ENCODE results near the gene ATP5F1D.
"Not testable (repeated sequence)": the region's sequence is repeated elsewhere in the genome, so short reads cannot be mapped to it uniquely, and the experiment has no call there.

Gene ATP5F1D
- long read RNA-seq, donor 1, transcript ATP5F1D-202 (5 exons, 704 nt), result major isoform, 101 of 148 reads
- long read RNA-seq, donor 1, transcript ATP5F1D-201 (4 exons, 997 nt), result minor isoform, 33 of 148 reads
- long read RNA-seq, donor 1, transcript ATP5F1D-205 (4 exons, 1,144 nt), result minor isoform, 6 of 148 reads
- long read RNA-seq, donor 1, partial matches to known transcripts, result 5 of 148 reads
- long read RNA-seq, donor 1, other reads (novel, unspliced or antisense), result 0 of 148 reads
- long read RNA-seq, donor 2, transcript ATP5F1D-202 (5 exons, 704 nt), result major isoform, 86 of 129 reads
- long read RNA-seq, donor 2, transcript ATP5F1D-201 (4 exons, 997 nt), result minor isoform, 36 of 129 reads
- long read RNA-seq, donor 2, partial matches to known transcripts, result 0 of 129 reads
- long read RNA-seq, donor 2, other reads (novel, unspliced or antisense), result 0 of 129 reads
- long read RNA-seq, donor 3, transcript ATP5F1D-201 (4 exons, 997 nt), result minor isoform, 23 of 83 reads
- long read RNA-seq, donor 3, transcript ATP5F1D-202 (5 exons, 704 nt), result major isoform, 56 of 83 reads
- long read RNA-seq, donor 3, partial matches to known transcripts, result 0 of 83 reads
- long read RNA-seq, donor 3, other reads (novel, unspliced or antisense), result 0 of 83 reads
- long read RNA-seq, donor 4, transcript ATP5F1D-202 (5 exons, 704 nt), result major isoform, 83 of 135 reads
- long read RNA-seq, donor 4, transcript ATP5F1D-201 (4 exons, 997 nt), result minor isoform, 45 of 135 reads
- long read RNA-seq, donor 4, partial matches to known transcripts, result 0 of 135 reads
- long read RNA-seq, donor 4, other reads (novel, unspliced or antisense), result 0 of 135 reads
- long read RNA-seq, donor 5, transcript ATP5F1D-205 (4 exons, 1,144 nt), result minor isoform, 5 of 198 reads
- long read RNA-seq, donor 5, transcript ATP5F1D-202 (5 exons, 704 nt), result major isoform, 131 of 198 reads
- long read RNA-seq, donor 5, transcript ATP5F1D-201 (4 exons, 997 nt), result minor isoform, 46 of 198 reads
- long read RNA-seq, donor 5, transcript ATP5F1D-209 (3 exons, 343 nt), result minor isoform, 6 of 198 reads
- long read RNA-seq, donor 5, partial matches to known transcripts, result 0 of 198 reads
- long read RNA-seq, donor 5, other reads (novel, unspliced or antisense), result 6 of 198 reads
- long read RNA-seq, donor 6, transcript ATP5F1D-209 (3 exons, 343 nt), result minor isoform, 5 of 209 reads
- long read RNA-seq, donor 6, transcript ATP5F1D-202 (5 exons, 704 nt), result major isoform, 121 of 209 reads
- long read RNA-seq, donor 6, transcript ATP5F1D-201 (4 exons, 997 nt), result minor isoform, 47 of 209 reads
- long read RNA-seq, donor 6, partial matches to known transcripts, result 27 of 209 reads
- long read RNA-seq, donor 6, other reads (novel, unspliced or antisense), result 0 of 209 reads
- long read RNA-seq, donor 7, result 0 reads
- long read RNA-seq, donor 8, transcript ATP5F1D-202 (5 exons, 704 nt), result major isoform, 111 of 164 reads
- long read RNA-seq, donor 8, transcript ATP5F1D-201 (4 exons, 997 nt), result minor isoform, 42 of 164 reads
- long read RNA-seq, donor 8, partial matches to known transcripts, result 0 of 164 reads
- long read RNA-seq, donor 8, other reads (novel, unspliced or antisense), result 0 of 164 reads

DNA sequence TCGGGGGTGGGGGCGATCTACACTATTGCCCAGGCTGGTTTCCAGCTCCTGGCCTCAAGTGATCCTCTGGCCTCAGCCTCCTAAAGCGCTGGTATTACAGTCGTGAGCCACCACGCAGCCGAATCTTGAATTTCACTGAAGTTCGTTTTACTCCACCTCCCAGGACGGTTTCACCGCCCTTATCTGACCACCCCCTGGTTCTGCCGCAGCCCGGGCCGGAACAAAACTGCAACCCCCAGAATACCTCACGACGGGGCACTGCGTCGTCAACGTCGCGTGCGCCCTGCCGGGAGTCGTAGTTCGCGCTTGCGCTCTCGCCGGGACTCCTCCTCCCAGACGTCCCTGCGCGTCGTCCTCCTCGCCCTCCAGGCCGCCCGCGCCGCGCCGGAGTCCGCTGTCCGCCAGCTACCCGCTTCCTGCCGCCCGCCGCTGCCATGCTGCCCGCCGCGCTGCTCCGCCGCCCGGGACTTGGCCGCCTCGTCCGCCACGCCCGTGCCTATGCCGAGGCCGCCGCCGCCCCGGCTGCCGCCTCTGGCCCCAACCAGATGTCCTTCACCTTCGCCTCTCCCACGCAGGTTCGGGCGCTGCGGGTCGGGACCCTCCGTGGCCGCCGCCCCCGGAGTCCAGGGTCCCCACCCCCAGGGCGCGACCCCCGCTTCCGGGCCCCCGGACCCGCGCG lies at the start of gene ATP5F1D:
ATP5F1D (plus strand) TSS at position 335 of the 679 bp plus-strand sequence; CDS start at position 435, 100 bp downstream.
- DNase-seq, result peak; percentile 74

DNA sequence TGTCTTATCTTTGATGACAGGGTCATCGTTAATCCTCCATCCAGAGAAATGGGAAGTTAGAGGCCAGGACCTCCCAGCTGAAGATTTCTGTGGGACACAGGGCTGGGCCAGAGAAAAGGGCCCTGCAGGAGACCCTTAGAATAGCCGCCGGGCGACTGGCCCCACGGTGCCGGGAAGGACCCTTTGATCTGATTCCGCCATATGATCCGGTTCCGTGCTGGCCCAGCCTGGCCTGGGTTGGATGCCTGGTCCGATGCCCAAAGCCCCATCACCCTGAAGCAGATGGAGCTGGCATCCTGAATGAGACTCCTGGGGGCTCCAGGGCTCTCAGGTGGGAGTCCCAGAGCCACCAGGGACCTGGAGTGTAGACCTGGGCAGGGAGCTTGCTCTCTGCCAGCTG lies 42.0 kb upstream of the ATP5F1D start:
- DNase-seq, result no peak

DNA sequence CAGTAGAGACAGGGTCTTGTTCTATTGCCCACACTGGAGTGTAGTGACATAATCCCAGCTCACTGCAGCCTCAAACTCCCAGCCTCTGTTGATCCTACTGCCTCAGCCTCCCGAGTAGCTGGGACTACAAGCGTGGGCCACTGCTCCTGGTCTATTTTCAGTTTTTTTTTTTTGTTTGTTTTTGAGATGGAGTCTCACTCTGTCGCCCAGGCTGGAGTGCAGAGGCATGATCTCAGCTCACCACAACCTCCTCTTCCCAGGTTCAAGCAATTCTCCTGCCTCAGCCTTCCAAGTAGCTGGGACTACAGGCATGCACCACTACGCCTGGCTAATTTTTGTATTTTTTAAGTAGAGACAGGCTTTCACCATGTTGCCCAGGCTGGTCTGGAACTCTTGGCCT lies 40.9 kb upstream of the ATP5F1D start:
- not testable (repeated sequence) for DNase-seq

DNA sequence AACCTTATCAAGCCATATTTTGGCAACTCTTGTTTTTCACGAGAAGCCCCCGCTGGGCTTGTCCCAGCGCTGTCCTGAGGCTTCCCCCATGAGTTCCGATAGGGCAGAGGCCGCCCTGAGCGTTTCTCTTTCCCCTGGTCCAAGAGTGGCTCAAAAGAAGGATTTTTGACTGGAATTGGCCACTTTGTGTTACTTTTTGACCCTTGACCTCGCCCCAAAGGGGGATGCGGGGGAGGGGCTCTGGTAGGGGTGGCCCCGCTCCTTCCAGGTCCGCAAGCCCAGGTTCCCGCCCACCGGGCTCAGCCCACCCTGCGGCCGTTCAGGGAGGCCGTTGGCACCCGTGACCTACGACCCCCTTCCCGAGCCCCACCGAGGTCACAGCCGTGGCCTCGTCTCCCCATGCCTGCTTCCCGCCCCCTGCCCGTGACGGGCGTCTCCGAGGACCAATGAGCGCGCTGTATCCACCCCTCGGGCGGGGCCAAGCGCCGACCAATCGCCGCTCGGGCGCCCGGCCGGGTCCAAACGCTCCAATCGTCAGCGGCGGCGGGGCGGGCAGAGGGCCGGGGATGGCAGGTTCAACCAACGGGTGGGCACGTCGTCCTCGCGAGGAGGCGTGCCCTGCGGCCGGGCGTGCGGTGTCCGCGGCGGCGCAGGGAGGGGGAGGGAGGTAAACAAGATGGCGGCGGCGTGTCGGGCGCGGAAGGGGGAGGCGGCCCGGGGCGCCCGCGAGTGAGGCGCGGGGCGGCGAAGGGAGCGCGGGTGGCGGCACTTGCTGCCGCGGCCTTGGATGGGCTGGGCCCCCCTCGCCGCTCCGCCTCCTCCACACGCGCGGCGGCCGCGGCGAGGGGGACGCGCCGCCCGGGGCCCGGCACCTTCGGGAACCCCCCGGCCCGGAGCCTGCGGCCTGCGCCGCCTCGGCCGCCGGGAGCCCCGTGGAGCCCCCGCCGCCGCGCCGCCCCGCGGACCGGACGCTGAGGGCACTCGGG lies 36.1 kb upstream of the ATP5F1D start, which contains the start of gene STK11:
STK11 (plus strand) TSS at position 665 of the 986 bp plus-strand sequence. CDS start 1,136 bp downstream, outside the sequence.
- peak; percentile 89 for DNase-seq

DNA sequence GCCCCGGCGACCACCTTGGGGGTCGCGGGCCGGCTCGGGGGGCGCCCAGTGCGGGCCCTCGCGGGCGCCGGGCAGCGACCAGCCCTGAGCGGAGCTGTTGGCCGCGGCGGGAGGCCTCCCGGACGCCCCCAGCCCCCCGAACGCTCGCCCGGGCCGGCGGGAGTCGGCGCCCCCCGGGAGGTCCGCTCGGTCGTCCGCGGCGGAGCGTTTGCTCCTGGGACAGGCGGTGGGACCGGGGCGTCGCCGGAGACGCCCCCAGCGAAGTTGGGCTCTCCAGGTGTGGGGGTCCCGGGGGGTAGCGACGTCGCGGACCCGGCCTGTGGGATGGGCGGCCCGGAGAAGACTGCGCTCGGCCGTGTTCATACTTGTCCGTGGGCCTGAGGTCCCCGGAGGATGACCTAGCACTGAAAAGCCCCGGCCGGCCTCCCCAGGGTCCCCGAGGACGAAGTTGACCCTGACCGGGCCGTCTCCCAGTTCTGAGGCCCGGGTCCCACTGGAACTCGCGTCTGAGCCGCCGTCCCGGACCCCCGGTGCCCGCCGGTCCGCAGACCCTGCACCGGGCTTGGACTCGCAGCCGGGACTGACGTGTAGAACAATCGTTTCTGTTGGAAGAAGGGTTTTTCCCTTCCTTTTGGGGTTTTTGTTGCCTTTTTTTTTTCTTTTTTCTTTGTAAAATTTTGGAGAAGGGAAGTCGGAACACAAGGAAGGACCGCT lies 35.2 kb upstream of the ATP5F1D start:
- peak; percentile 69 for DNase-seq

DNA sequence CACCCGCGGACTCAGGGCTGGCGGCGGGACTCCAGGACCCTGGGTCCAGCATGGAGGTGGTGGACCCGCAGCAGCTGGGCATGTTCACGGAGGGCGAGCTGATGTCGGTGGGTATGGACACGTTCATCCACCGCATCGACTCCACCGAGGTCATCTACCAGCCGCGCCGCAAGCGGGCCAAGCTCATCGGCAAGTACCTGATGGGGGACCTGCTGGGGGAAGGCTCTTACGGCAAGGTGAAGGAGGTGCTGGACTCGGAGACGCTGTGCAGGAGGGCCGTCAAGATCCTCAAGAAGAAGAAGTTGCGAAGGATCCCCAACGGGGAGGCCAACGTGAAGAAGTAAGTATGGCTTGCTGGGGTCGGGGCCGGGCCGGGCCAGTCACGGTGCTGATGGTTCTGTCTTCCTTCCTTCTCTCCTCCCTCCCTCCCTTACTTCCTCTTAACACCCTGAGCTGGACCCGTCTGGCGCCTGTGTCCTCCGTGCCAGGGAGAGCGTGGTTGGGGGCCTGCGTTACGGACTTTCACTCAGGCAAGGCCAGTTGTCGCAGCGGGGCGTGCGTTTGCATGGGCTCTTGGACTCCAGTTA lies 34.6 kb upstream of the ATP5F1D start:
- DNase-seq, result peak; percentile 75

DNA sequence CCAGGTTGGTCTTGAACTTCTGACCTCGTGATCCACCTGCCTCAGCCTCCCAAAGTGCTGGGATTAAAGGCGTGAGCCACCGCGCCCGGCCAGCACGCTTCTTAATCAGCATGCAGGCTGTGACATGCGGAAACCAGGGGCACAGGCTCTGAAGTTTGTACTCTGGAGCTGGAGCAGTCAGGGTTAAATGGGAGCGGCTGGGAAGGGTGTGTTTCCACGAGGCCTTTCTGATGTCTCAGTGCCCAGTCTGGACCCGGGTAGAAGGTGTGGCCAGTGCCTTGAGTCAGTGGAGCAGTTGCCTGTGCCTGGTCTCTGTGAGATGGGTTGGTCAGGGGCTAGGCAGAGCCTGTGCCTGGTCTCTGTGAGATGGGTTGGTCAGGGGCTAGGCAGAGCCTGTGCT lies 32.7 kb upstream of the ATP5F1D start:
- not testable (repeated sequence) for DNase-seq

DNA sequence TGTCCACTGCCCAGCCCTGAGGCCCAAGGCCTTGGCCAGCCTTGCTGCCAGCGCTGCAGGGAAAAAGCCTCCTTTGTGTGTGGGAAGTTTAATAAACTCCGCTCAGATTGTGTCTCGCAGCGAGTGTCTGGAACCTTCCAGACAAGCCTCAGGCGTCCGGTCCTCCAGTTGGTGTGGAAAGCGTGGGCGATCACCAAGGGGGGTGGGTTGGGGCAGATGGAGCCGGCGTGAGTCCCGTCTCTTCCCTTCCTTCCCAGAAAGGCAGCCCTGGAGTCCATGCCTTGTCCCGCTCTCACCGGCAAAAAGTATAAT lies 31.4 kb upstream of the ATP5F1D start:
- DNase-seq, result no peak

DNA sequence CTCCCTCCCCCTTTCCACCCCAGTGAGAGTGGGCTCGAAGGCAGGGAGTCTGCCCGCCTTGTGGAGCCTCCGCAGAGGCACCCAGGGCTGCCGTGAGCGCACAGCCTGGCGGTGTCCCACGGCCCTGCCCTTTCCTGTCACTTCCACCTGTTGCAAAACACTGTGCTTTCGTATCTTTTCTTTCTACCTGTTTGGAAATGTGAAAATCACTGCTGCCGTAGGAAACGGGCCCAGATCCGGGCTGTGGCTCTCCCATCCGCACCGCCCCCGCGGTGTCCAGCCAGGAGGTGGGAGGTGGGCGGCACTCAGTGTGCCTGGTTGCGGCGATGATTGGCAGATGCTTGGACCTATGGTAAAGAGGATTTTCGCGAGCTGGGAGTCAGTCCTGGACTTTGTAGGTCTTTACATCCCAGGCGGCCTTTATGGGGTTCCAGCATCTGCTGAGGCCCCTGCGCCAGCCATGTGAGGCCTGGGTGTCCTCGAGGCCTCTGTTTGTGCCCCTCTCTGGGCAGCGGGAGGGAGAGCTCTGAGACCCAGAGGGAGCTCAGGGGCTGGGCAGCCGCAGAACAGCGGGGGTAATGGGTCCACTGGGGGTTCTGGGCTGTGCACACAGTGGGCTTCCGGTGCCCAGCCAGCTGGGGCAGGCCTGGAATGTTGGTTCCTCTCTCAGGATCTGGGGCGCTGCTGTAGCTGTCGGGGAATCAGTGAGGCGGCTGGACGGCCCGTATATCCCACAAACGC lies 29.9 kb upstream of the ATP5F1D start:
- DNase-seq, result peak; percentile 49

DNA sequence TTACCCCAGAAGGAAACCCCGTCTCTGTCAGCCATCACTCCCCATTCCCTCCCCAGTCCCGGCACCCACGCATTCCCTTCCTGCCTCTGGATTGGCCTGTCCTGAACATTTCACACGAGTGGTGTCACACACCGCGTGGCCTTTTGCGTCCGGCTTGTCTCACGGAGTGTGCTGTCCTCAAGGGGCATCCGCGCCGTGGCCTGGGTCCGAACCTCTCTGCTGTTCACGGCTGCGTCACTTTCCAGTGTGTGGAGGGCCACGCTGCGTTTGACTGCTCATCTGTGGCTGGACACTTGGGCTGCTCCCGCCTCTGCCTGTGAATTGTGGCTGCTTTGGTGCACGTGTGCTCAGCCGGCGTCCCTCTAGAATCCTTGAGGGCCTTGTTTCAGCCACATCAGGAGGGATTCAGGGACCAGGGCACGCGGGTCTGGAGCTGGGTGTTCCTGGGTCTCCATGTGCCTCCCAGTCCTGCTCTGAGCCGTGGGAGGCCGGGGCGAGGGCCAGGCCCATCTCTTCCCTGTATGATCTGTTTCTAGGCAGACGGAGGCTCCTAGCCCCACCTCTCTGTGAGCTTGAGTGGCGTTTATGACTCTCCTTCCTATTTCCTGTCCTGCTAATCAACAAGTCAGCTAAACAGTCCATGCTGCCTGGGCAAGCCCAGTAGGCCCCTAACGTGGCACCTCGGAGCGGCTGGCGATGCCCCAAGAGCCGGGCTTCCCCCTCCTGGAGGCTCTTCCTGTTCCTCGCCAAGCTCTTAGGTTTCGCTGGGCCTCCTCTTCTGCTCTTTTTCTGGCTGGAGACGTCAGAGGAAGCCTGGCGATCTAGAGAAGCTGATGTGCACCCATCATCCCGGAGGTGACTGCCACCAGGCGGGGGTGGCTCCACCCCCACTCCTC lies 27.9 kb upstream of the ATP5F1D start:
- peak; percentile 50 for DNase-seq

DNA sequence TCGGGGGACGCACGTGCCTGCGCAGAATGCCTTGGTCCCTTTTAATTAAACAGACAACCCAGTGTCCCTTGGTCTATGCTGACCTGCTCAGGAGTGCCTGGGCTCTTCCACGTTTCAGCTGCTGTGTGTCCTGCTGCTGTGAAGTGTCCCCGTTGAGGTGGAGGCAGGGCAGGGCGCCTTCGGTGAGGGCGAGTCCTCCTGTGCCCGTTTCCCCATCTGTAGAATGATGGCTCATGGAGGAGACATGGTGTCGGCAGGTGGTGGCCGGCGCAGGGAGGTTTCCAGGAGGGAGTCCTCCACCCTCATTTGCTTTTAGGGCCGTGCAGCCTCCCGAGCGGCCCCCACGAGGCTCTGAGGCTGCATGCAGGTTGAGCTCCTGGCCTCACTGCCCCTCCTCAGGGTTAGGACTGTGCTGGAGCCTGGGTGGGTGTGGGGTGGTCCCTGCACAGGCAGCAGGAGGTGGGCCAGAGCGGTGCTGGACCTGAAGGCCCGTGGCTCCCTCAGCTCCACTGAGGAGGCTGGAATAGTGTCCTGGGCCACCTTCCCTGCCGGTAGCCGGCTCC lies 27.2 kb upstream of the ATP5F1D start:
- DNase-seq, result no peak

DNA sequence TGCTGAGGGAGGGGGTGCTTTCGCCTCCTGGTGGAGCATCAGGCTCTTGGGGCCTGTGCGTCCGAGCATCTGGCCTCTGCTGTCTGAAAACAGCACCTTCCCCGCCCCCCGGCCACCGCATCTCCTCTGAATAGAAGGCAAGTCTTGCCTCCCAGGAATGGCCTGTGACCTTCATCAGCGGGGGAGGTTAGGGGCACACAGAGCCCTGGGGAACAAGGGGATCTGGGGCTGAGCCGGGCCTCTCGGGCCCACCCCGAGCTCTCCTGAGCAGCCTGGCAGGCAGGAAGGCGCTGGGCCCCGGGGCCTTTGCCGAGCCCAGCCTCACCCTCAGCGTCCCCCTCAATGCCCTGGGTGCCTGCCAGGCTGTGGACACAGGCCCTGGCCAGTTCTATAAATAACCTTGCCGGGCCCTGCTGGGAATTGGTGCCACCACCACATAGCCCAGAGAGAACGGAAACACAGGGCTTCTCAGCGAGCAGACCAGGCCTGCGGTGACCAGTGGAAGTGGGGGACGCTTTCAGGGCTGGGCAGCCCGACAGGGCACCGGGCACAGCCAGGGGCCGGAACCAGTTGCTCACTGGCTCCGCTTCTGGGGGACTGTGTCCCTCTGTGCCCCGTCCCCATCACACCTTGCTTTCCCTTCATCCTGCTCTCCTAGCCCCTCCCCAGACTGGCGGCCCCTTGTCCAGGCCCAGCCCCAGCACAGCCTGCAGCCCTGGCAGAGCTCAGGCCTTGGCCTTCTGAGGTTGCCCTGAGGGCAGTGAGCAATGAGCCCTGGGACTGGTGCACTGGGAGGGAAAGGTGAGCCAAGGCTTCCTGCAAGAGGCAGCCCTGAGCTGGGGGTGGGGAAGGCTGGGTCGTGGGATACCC lies 26.5 kb upstream of the ATP5F1D start:
- DNase-seq, result no peak

DNA sequence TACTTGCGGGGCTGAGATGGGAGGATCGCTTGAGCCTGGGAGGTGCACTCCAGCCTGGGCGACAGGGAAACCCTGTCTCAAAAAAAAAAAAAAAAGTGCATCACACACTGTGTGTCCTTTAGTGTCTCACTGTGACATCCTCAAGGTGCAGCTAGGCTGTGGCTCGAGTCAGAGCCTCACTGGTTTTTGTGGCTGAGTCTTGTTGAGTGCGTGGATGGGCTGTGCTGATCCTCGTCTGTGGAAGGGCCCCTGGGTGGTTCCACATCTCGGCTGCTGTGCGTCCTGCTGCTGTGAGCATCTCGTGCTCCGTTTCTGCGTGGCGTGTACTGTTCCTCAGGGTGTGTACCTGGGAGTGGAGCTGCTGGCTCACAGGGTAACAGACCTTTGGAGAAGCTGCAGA lies 24.8 kb upstream of the ATP5F1D start:
- DNase-seq, result no peak

DNA sequence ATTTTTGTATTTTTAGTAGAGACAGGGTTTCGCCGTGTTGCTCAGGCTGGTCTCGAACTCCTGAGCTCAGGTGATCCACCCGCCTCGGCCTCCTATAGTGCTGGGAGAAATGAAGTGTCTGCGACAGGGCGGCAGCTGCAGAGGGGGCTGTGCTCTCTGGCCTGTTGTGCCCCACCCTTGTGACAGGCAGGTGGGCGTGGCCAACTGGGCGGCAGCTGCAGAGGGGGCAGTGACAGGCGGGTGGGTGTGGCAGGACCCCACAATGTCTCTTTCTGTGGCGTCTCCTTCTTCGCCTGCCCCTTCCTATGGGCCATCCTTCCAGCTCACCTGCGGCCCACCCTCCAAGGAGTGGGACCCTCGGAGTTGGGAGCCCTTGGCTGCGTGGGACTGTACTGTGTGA lies 24.2 kb upstream of the ATP5F1D start:
- DNase-seq, result no peak

DNA sequence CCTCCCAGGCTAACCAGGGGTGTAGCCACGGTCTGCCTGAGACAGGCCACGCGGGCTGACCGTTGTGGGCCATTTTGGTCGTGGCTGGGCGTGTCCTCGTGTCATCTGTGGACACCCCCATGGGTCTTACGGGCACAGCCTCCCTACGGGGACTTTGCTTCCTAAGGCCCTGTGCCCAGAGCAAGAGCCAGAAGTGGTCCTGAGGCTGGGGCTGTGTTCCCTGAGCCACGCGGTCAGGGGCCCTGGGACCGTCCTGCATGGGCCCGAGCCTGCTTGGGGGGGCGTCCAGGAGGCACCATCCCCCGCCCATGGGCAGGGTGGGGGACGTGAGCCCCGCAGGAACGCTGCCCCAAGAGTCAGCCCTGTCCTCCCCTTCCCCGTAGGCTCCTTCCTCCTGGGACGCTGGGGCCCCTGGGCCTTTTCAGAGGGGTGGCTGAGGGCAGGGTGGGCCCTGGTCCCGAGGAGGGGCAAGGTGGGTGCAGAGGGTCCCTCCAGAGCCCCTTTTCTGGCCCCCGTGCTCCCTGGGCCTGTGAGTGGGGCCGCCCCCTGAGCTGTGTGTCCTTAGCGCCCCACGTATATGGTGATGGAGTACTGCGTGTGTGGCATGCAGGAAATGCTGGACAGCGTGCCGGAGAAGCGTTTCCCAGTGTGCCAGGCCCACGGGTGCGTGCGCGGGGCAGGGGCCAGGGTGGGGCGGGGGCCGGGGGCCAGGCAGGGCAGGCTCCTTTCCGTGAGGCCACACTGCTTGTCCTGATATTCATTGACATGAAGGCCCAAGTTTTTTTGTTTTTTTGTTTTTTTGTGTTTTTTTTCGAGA lies 22.6 kb upstream of the ATP5F1D start:
- no peak for DNase-seq
